Measurements from ENCODE around the gene ZNF396.

ZNF396 gene

DNA sequence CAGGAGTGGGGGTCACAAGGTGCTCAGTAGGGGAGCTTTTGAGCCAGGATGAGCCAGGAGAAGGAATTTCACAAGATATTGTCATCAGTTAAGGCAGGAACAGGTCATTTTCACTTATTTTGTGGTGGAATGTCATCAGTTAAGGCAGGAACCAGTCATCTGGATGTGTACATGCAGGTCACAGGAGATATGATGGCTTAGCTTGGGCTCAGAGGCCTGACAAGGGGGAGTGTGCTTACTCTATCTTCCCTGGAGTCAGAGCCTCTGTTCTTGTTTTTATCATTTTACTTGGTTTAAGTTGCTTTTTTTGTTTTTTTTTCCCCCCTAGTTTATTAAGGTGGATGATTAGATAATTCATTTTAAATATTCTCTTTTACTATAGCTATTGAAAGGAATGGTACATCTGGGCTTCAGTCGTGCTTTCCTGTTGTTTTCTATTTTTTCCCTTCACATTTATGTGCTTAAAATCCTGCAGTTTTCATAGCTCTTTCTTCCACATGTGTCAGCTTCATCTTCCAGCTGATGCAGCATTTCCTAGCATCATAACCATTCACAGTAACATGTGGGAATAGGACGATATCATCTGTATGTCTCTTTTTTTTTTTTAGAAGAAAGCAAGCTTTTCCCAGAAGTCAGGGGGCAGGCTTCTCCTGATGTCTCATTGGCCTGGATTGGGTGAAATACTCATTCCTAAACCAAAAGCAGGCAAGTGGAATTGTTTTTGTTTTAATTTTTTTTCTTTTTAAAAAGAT lies 15.4 kb downstream of the ZNF396 start:
- TF ChIP-seq PPARA (CRISPR knock-in tag; IDR thresholded peaks at IDR 0.05; ENCODE audit: borderline replicate concordance) = no peak
- TF ChIP-seq TCF4 (CRISPR knock-in tag; IDR thresholded peaks at IDR 0.05; ENCODE audit: borderline replicate concordance) = no peak
- TF ChIP-seq ISL1 (CRISPR knock-in tag; IDR thresholded peaks at IDR 0.05) = no peak
- TF ChIP-seq GLIS3 (CRISPR knock-in tag; IDR thresholded peaks at IDR 0.05) = no peak
- no peak for TF ChIP-seq ZFP30 (CRISPR knock-in tag; IDR thresholded peaks at IDR 0.05)
- TF ChIP-seq SNAI2 (CRISPR knock-in tag; IDR thresholded peaks at IDR 0.05) = no peak
- TF ChIP-seq ARNTL (CRISPR knock-in tag; IDR thresholded peaks at IDR 0.05; ENCODE audit: borderline replicate concordance, low read depth) = no peak
- no peak for TF ChIP-seq BACH2 (CRISPR knock-in tag; IDR thresholded peaks at IDR 0.05; ENCODE audit: borderline replicate concordance)
- no peak for TF ChIP-seq CSDC2 (CRISPR knock-in tag; IDR thresholded peaks at IDR 0.05)
- no peak for TF ChIP-seq ZNF565 (CRISPR knock-in tag; conservative IDR thresholded peaks at IDR 0.05; ENCODE audit: low read depth)
- TF ChIP-seq ZFP3 (CRISPR knock-in tag; IDR thresholded peaks at IDR 0.05) = no peak
- no peak for TF ChIP-seq OSR1 (CRISPR knock-in tag; IDR thresholded peaks at IDR 0.05)
- no peak for TF ChIP-seq RARB (CRISPR knock-in tag; IDR thresholded peaks at IDR 0.05)
- TF ChIP-seq, protein P1, sequence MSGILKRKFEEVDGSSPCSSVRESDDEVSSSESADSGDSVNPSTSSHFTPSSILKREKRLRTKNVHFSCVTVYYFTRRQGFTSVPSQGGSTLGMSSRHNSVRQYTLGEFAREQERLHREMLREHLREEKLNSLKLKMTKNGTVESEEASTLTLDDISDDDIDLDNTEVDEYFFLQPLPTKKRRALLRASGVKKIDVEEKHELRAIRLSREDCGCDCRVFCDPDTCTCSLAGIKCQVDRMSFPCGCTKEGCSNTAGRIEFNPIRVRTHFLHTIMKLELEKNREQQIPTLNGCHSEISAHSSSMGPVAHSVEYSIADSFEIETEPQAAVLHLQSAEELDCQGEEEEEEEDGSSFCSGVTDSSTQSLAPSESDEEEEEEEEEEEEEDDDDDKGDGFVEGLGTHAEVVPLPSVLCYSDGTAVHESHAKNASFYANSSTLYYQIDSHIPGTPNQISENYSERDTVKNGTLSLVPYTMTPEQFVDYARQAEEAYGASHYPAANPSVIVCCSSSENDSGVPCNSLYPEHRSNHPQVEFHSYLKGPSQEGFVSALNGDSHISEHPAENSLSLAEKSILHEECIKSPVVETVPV (CRISPR knock-in tag; IDR thresholded peaks at IDR 0.05) = no peak
- TF ChIP-seq ZNF8 (CRISPR knock-in tag; IDR thresholded peaks at IDR 0.05) = no peak
- TF ChIP-seq, protein P2, sequence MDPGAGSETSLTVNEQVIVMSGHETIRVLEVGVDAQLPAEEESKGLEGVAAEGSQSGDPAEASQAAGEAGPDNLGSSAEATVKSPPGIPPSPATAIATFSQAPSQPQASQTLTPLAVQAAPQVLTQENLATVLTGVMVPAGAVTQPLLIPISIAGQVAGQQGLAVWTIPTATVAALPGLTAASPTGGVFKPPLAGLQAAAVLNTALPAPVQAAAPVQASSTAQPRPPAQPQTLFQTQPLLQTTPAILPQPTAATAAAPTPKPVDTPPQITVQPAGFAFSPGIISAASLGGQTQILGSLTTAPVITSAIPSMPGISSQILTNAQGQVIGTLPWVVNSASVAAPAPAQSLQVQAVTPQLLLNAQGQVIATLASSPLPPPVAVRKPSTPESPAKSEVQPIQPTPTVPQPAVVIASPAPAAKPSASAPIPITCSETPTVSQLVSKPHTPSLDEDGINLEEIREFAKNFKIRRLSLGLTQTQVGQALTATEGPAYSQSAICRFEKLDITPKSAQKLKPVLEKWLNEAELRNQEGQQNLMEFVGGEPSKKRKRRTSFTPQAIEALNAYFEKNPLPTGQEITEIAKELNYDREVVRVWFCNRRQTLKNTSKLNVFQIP (CRISPR knock-in tag; IDR thresholded peaks at IDR 0.05; ENCODE audit: borderline replicate concordance, low read depth) = no peak
- TF ChIP-seq ZNF70 (CRISPR knock-in tag; IDR thresholded peaks at IDR 0.05) = no peak
- no peak for TF ChIP-seq ZC3H10 (CRISPR knock-in tag; IDR thresholded peaks at IDR 0.05)
- TF ChIP-seq, protein P3, sequence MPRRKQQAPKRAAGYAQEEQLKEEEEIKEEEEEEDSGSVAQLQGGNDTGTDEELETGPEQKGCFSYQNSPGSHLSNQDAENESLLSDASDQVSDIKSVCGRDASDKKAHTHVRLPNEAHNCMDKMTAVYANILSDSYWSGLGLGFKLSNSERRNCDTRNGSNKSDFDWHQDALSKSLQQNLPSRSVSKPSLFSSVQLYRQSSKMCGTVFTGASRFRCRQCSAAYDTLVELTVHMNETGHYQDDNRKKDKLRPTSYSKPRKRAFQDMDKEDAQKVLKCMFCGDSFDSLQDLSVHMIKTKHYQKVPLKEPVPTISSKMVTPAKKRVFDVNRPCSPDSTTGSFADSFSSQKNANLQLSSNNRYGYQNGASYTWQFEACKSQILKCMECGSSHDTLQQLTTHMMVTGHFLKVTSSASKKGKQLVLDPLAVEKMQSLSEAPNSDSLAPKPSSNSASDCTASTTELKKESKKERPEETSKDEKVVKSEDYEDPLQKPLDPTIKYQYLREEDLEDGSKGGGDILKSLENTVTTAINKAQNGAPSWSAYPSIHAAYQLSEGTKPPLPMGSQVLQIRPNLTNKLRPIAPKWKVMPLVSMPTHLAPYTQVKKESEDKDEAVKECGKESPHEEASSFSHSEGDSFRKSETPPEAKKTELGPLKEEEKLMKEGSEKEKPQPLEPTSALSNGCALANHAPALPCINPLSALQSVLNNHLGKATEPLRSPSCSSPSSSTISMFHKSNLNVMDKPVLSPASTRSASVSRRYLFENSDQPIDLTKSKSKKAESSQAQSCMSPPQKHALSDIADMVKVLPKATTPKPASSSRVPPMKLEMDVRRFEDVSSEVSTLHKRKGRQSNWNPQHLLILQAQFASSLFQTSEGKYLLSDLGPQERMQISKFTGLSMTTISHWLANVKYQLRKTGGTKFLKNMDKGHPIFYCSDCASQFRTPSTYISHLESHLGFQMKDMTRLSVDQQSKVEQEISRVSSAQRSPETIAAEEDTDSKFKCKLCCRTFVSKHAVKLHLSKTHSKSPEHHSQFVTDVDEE (CRISPR knock-in tag; IDR thresholded peaks at IDR 0.05) = no peak
- TF ChIP-seq ESRRG (CRISPR knock-in tag; IDR thresholded peaks at IDR 0.05) = no peak
- ATAC-seq = no peak

DNA sequence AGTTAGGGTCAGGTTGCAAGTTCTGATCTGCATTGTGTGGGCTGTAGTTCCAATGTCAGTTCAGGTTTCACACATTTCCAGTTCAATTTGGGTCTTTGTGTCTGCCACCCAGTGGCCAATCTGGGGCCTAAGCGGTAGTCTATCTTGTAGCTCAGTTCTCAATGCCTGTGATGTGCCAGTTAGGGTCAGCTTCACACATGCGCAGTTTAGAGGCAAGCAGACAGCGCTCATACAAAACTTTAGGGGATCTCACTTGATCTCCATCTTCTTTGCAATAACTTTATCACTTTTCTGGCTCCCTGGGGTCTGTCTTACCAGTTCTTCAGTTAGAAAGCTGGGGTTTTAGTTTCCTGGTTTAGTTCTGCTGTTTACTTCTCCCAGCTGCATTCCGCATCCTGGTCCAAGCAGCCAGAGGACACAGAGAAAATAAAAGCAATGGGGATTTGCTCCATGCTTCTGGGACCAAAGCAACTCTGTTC lies 22.0 kb downstream of the ZNF396 start:
- peak; percentile 100 for ATAC-seq

More for the DNA sequence above, 22.0 kb downstream of the ZNF396 start:
- no peak for TF ChIP-seq SNAI2 (CRISPR knock-in tag; IDR thresholded peaks at IDR 0.05)
- TF ChIP-seq ZFP30 (CRISPR knock-in tag; IDR thresholded peaks at IDR 0.05) = no peak
- TF ChIP-seq, protein P3 (CRISPR knock-in tag; IDR thresholded peaks at IDR 0.05) = no peak
- no peak for TF ChIP-seq TCF4 (CRISPR knock-in tag; IDR thresholded peaks at IDR 0.05; ENCODE audit: borderline replicate concordance)
- TF ChIP-seq OSR1 (CRISPR knock-in tag; IDR thresholded peaks at IDR 0.05) = no peak
- TF ChIP-seq, protein P4, sequence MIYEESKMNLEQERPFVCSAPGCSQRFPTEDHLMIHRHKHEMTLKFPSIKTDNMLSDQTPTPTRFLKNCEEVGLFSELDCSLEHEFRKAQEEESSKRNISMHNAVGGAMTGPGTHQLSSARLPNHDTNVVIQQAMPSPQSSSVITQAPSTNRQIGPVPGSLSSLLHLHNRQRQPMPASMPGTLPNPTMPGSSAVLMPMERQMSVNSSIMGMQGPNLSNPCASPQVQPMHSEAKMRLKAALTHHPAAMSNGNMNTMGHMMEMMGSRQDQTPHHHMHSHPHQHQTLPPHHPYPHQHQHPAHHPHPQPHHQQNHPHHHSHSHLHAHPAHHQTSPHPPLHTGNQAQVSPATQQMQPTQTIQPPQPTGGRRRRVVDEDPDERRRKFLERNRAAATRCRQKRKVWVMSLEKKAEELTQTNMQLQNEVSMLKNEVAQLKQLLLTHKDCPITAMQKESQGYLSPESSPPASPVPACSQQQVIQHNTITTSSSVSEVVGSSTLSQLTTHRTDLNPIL (CRISPR knock-in tag; IDR thresholded peaks at IDR 0.05; ENCODE audit: low read depth) = no peak
- no peak for TF ChIP-seq GLIS3 (CRISPR knock-in tag; IDR thresholded peaks at IDR 0.05)
- TF ChIP-seq PPARA (CRISPR knock-in tag; IDR thresholded peaks at IDR 0.05; ENCODE audit: borderline replicate concordance) = no peak
- TF ChIP-seq, protein P2 (CRISPR knock-in tag; IDR thresholded peaks at IDR 0.05; ENCODE audit: borderline replicate concordance, low read depth) = no peak

All from SK-N-SH treated with all-trans-retinoic acid at 6 μM for 48 hours (cell line).